Articular chondrocyte of knee joint (primary cell): ENCODE data around the gene OR7G2. TPM values are rescaled to one million over a fixed set of nuclear protein-coding genes. Genes with fewer than 3 reads are reported as not detected.

ENCODE experiments used
- small RNA-seq: library from RNA; depleted of rRNA; stranded (forward); fragments of <200 nt; gene quantifications from one replicate; pipeline ENCODE3, GENCODE V24; 2012
- total RNA-seq: library from RNA; depleted of rRNA; stranded (reverse); fragments of >200 nt; gene quantifications from 2 replicates; pipeline ENCODE4 v1.2.3, GENCODE V29; 2012

The OR7G2 gene
- not detected in 2 replicates for total RNA-seq

DNA sequence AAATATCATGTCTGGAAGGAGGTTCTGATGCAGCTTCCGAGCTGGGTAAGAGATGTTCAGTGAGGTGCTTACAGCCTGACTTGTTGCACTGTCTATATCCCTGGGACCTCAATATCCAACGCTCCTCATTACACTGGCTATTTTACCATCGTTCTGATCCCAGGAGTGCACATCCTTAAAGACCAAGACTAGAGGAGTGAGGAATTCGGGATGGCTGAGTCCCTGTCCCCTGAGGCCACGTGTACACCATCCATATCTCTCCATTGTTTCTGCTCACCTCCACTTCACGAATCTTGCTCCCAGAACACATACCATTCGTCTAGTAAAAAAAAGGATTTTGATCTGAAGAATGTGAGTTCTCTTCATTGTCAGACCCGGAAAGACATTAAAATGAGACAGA is at the start of gene OR7G2:
TSS of gene OR7G2 (minus strand) at position 101 of the 400 bp plus-strand sequence. CDS start 4,232 bp downstream, outside the sequence.

GRCh38 chr19:9140159-9140874 is 33.0 kb upstream of the OR7G2 start, which contains the start of gene ZNF317:
TSS of gene ZNF317 (plus strand) at chr19:9140397. CDS start at chr19:9156017, 15,620 bp downstream.

GRCh38 chr19:9126900-9127405 is 19.7 kb upstream of the OR7G2 start, which contains the start of gene OR7G3:
TSS of gene OR7G3 (minus strand) at chr19:9126950. CDS start at chr19:9126950, 0 bp downstream.

DNA sequence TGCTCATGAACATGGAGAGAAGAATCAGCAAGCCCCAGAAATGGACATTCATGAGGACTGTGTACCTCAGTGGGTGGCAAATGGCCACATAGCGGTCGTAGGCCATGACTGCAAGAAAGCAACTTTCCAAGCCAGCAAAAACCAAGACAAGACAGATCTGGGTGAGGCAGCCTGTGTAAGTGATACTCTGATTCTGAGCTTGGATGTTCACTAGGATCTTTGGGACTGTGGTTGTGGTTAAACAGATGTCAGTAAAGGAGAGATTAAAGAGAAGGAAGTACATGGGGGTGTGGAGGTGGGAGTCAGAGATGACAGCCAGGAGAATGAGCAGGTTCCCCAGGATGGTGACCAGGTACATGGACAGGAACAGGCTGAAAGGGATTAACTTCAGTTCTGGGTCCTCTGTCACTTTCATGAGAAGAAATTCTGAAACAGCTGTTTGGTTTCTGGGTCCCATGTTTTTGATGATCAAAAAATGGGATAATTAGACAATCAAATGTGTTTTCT is 8.1 kb upstream of the OR7G2 start, which contains the start of gene OR7G1:
TSS of gene OR7G1 (minus strand) at position 457 of the 507 bp plus-strand sequence. CDS start at position 457, 0 bp downstream.

GRCh38 chr19:9086761-9087160 is 20.5 kb downstream of the OR7G2 start, which contains the start of gene OR1M1:
TSS of gene OR1M1 (plus strand) at chr19:9087061. CDS start at chr19:9093245, 6,184 bp downstream.

Small RNA genes within 50 kb of the gene (small RNA-seq; reads per million reads assigned to genes)
- gene OR1M4P, result not detected

Other genes starting within 250 kb of the OR7G2 start
- not detected in 2 replicates for gene MUC16, start 97.1 kb downstream of the OR7G2 start, total RNA-seq
- gene OR1M1, start 20.4 kb downstream of the OR7G2 start, total RNA-seq, result not detected in 2 replicates
- not detected in 2 replicates for gene OR7G1, start 8.3 kb upstream of the OR7G2 start, total RNA-seq
- gene OR7G3, start 19.5 kb upstream of the OR7G2 start, total RNA-seq, result not detected in 2 replicates
- 17.9 and 19.2 TPM in 2 replicates for gene ZNF317, start 32.9 kb upstream of the OR7G2 start, total RNA-seq
- not detected in 2 replicates for gene OR7D2, start 71.5 kb upstream of the OR7G2 start, total RNA-seq
- gene OR7D4, start 112.1 kb upstream of the OR7G2 start, total RNA-seq, result under 0.01 TPM in 1 of 2 replicates, not detected in the other
- gene OR7E24, start 143.5 kb upstream of the OR7G2 start, total RNA-seq, result not detected in 2 replicates
- 12.4 and 32.2 TPM in 2 replicates for gene ZNF699, start 202.4 kb upstream of the OR7G2 start, total RNA-seq
- 13.6 and 17.5 TPM in 2 replicates for gene ZNF559, start 216.7 kb upstream of the OR7G2 start, total RNA-seq